Astrocyte of the cerebellum (primary cell): ENCODE data around the gene IGSF9B.

Experiments
- DNase-seq: peaks from one replicate; pipeline ENCODE4 v3.0.0-alpha.2; 2011; ENCODE audit warnings: low read depth
- H3K4me3 ChIP-seq: 2 replicates; pipeline ENCODE4 v1.5.1; 2011; ENCODE audit warnings: mild to moderate bottlenecking, low read depth, low read length, moderate library complexity
- in situ Hi-C: cut with HindIII; loops from 2 replicates; pipeline ENCODE4 v1.10.0; 2017; ENCODE audit warnings: low sequenced_read_pairs
- TF ChIP-seq, protein P1 (sequence below): IDR thresholded peaks from 2 replicates; pipeline ENCODE4 v1.5.1; 2012; ENCODE audit warnings: low read length, low read depth, moderate library complexity, mild to moderate bottlenecking; ENCODE audit errors: missing control alignments

Gene IGSF9B

DNA sequence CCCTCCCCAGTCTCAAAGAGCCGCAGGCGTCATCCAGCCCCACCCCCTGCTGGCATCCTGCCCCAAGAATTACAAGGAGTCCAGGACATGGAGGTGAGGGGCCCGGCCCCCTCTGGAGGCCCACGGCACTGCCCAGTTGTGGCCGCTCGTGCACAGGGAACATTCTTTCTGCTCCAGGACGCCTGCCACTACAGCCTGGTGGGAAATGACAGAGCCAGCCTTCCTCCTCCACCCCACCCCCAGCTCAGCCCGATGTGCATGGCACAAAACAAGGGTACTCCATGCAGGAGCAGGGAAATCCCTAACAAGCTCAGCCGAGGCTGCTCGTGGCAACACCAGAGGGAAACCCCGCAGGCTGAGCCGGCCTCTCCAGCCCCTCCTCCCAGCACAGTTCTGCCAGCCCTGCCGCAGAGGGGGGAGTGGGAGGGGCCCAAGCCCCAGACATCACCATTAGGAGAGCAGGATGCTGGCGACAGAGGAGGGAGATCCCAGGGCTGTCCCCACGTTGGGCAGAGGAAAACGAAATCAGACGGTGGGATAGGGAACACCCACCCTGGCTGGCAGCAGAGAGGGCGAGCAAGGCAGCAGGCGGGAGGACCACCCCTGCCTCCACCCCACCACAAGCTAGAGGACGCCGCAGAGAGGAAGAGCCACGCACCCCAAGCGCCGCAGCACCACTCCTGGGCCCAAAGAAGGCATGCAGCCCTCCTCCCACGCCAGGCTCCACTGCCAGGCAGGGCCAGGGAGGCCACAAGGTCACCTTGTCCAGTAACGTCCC is 10.0 kb downstream of the IGSF9B start:
- in situ Hi-C loops, result no loop called here
- DNase-seq, result no peak

DNA sequence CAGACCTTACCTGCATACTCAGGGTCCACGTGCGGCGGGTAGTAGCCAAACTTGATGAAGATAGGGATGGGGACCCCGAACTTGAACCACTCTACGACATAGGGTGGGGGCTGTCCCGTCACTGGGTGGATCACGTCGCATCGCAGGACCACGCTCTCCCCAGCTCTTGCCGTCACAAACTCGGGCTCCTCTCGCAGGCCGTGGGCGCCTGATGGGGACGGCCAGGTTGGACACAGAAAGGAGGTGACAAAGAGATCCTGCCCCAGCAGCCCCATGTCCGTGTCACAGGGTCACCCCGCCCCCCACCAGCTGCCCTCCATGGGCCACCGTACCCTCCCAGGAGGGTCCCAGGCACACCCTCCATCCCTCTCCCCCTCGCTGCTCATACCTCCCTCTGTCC is 10.7 kb downstream of the IGSF9B start:
- in situ Hi-C loops, result no loop called here

More for the DNA sequence above, 10.0 kb downstream of the IGSF9B start:
- TF ChIP-seq, protein P1, sequence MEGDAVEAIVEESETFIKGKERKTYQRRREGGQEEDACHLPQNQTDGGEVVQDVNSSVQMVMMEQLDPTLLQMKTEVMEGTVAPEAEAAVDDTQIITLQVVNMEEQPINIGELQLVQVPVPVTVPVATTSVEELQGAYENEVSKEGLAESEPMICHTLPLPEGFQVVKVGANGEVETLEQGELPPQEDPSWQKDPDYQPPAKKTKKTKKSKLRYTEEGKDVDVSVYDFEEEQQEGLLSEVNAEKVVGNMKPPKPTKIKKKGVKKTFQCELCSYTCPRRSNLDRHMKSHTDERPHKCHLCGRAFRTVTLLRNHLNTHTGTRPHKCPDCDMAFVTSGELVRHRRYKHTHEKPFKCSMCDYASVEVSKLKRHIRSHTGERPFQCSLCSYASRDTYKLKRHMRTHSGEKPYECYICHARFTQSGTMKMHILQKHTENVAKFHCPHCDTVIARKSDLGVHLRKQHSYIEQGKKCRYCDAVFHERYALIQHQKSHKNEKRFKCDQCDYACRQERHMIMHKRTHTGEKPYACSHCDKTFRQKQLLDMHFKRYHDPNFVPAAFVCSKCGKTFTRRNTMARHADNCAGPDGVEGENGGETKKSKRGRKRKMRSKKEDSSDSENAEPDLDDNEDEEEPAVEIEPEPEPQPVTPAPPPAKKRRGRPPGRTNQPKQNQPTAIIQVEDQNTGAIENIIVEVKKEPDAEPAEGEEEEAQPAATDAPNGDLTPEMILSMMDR, result no peak
- H3K4me3 ChIP-seq, result no peak overlapping the region

DNA sequence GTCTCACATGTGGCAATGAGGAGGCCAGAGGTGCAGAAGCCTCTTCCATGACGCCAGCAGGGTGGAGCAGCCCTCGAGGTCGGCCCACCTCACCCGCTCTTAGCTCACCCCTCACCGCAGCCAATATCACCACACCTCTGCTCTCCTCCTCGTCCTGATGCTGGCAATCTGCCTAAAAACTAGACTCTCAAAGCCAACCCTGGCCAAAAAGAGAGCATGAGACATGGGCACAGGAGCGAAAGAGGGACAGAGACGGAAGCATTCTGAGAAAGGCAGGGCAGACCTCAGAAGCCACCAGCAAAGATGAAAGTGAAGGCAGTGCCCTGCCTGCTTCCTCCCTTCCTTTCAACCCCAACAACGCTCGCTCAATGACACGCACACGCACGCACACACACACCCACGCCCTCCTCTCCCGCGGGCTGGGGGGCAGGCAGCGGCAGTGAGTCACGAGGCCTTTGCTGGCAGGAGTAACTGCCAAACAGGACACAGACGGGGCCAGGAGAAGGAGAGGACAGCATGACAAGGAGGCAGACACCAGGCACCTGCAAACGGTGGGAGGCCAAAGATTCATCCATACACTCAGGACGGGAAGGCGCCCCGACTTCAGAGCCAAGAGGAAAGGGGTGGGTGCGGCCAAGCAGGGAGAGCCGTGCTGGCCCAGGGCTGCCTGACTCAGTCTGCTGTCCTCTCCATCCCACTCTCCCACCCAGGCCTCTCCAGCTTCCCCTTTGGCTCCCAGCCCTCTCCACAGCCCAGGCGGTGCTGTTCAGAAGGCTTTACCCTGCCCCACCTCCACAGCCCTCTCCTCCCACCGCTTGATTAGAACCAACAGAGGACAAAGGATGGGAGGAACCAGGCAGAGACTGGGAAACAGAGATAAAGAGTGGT is 11.4 kb downstream of the IGSF9B start:
- H3K4me3 ChIP-seq, result no peak overlapping the region
- TF ChIP-seq, protein P1, result no peak
- in situ Hi-C loops, result no loop called here
- no peak for DNase-seq

More for the DNA sequence above, 10.7 kb downstream of the IGSF9B start:
- no peak for DNase-seq
- no peak overlapping the region for H3K4me3 ChIP-seq
- TF ChIP-seq, protein P1, result no peak

DNA sequence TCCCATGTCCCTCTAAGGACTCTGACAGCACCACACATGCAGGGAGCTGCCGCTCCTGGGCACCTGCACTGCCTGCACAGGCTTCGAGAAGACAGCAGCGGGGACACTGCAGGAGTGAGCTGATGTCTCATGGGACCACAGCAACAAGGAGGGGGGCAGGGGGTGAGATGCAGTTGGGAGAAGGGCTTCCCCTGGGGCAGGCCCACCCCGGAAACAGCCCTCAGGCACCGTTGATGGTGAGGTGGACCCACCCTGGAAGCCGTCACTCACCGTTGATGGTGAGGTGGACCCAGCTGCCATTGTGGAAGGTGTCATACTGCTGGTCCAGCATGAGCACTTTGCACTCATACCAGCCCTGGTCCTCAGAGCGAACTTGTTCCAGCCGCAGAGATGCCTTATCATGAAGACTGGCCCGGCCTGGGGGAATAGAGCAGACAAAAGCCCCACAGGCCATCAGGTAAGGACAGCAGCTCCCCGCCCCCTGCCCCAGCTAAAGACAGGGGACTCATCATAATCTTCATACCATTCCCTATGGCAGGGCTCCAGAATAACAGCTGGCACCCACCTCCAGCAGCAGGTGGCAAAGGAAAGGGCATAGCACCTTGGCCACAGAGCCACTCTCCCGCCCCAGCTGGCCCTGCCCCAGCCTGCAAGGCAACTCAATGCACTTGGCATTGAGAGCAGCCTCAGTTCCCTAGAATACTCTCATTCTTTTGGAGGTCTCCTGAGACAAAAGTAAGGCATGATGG is 12.6 kb downstream of the IGSF9B start:
- TF ChIP-seq, protein P1, result no peak
- in situ Hi-C loops, result no loop called here
- H3K4me3 ChIP-seq, result no peak overlapping the region
- DNase-seq, result no peak

DNA sequence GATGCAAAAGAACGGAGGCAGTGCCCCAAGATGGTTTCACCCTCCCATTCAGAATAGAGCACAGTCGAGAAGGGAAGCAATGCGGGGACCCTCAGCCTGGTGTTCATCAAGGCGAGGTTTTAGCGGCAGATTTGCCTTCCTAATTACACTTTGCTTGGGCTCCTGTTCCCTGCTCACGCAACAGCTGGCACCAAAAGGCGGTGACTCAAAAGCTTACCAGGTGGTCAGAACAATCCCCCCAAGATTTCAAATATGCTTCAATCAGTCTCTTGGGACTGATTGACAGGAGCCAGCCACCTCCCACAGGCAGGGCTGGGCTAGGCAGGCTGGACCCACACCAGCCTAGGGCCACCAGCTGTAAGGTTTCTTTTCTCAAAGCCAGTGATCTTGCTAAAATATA is 14.2 kb downstream of the IGSF9B start:
- TF ChIP-seq, protein P1, result no peak
- in situ Hi-C loops, result no loop called here
- DNase-seq, result no peak

DNA sequence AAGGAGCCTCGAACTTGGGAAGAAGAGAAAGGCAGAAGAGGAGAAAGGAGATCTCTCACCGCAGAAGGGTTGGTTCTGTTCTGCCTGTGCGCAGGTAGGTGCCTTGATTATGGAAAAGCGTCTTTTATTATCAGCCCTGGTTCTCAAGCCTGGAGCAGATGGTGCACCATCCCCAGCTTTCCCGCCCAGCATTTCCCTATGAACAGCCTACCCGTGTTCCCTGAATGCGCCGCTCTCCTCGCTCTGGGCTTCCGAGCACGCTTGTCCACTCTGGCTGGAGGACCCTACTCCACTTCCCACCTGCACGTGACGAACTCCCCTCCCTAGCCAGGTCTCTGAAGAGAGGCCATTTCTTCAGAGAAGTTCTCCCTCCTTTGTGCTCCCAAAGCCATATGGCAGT is 15.2 kb downstream of the IGSF9B start:
- no peak overlapping the region for H3K4me3 ChIP-seq
- TF ChIP-seq, protein P1, result no peak
- in situ Hi-C loops, result no loop called here
- DNase-seq, result no peak

More for the DNA sequence above, 14.2 kb downstream of the IGSF9B start:
- no peak overlapping the region for H3K4me3 ChIP-seq
